Chondrocyte (in vitro differentiated cells): ENCODE results near the gene TBC1D22B. TPM values are rescaled to one million over a fixed set of nuclear protein-coding genes. Genes with fewer than 3 reads are reported as not detected.

Experiments
- DNase-seq: peaks from one replicate; pipeline ENCODE4 v3.0.0; 2021; ENCODE audit warnings: mixed read lengths, low spot score
- H3K27ac Mint-ChIP-seq: one replicate; pipeline ENCODE4 v1.8.0; 2021; ENCODE audit warnings: mild to moderate bottlenecking, moderate library complexity, mixed read lengths; ENCODE audit not compliant: unreplicated experiment
- H3K27me3 Mint-ChIP-seq: 2 replicates; pipeline ENCODE4 v1.8.0; 2021; ENCODE audit warnings: low read depth, mixed read lengths
- H3K36me3 Mint-ChIP-seq: 2 replicates; pipeline ENCODE4 v1.8.0; 2021; ENCODE audit warnings: low read depth, mixed read lengths
- H3K4me1 Mint-ChIP-seq: 2 replicates; pipeline ENCODE4 v1.8.0; 2021; ENCODE audit warnings: low read depth, mild to moderate bottlenecking, mixed read lengths
- H3K4me3 Mint-ChIP-seq: one replicate; pipeline ENCODE4 v1.8.0; 2021; ENCODE audit warnings: mild to moderate bottlenecking, moderate library complexity, mixed read lengths; ENCODE audit not compliant: unreplicated experiment
- H3K9me3 Mint-ChIP-seq: 2 replicates; pipeline ENCODE4 v1.8.0; 2021; ENCODE audit warnings: low read depth, mixed read lengths
- CTCF ChIP-seq: fragments of 200-600 bp; sonication (generic); IDR thresholded peaks from 2 replicates; pipeline ENCODE4 v1.5.0; 2021; ENCODE audit warnings: antibody characterized with exemption, mild to moderate bottlenecking, moderate library complexity
- total RNA-seq: library from RNA; stranded (reverse); gene quantifications from 3 replicates; pipeline ENCODE4 v1.2.1, GENCODE V29; 2021

TBC1D22B gene
- total RNA-seq, 1 donor from 2014 or later = 11.5 TPM

- DNase-seq = no peak
- Mint-ChIP-seq H3K9me3 (no peaks in the 10 kb centered on the region), H3K4me1 (peaks cover 10% of the 10 kb centered on the region), H3K27ac (peak overlapping the region; percentile 10), H3K4me3 (peak overlapping the region; percentile 70), H3K36me3 (no peaks in the 10 kb centered on the region), H3K27me3 (no peaks in the 10 kb centered on the region)
- TF ChIP-seq CTCF = peak; percentile 21
These were observed 35.2 kb upstream of the TBC1D22B start for GRCh38 chr6:37222125-37222967.

GRCh38 chr6:37222992-37223391 lies 34.6 kb upstream of the TBC1D22B start:
- no peaks in the 10 kb centered on the region for H3K36me3 Mint-ChIP-seq
- no peaks in the 10 kb centered on the region for H3K9me3 Mint-ChIP-seq
- H3K4me3 Mint-ChIP-seq = peak overlapping the region; percentile 70
- peak overlapping the region; percentile 10 for H3K27ac Mint-ChIP-seq
- H3K27me3 Mint-ChIP-seq = no peaks in the 10 kb centered on the region
- peaks cover 10% of the 10 kb centered on the region for H3K4me1 Mint-ChIP-seq
- no peak for DNase-seq
- TF ChIP-seq CTCF = no peak

GRCh38 chr6:37225350-37226169 lies 32.0 kb upstream of the TBC1D22B start:
- Mint-ChIP-seq H3K4me1 (peaks cover 10% of the 10 kb centered on the region), H3K27ac (no peak overlapping the region), H3K27me3 (no peaks in the 10 kb centered on the region), H3K4me3 (no peak overlapping the region), H3K36me3 (no peaks in the 10 kb centered on the region), H3K9me3 (no peaks in the 10 kb centered on the region)
- TF ChIP-seq CTCF = no peak
- no peak for DNase-seq

GRCh38 chr6:37230104-37230503 lies 27.5 kb upstream of the TBC1D22B start:
- no peaks in the 10 kb centered on the region for H3K4me1 Mint-ChIP-seq
- no peak for DNase-seq
- no peaks in the 10 kb centered on the region for H3K9me3 Mint-ChIP-seq
- H3K27ac Mint-ChIP-seq = no peak overlapping the region
- H3K4me3 Mint-ChIP-seq = no peak overlapping the region
- no peak for TF ChIP-seq CTCF
- H3K36me3 Mint-ChIP-seq = no peaks in the 10 kb centered on the region
- H3K27me3 Mint-ChIP-seq = no peaks in the 10 kb centered on the region

GRCh38 chr6:37232430-37233017 lies 25.0 kb upstream of the TBC1D22B start:
- no peak for DNase-seq
- Mint-ChIP-seq H3K4me1 (peaks cover 9% of the 10 kb centered on the region), H3K4me3 (no peak overlapping the region), H3K9me3 (no peaks in the 10 kb centered on the region), H3K36me3 (no peaks in the 10 kb centered on the region), H3K27me3 (no peaks in the 10 kb centered on the region), H3K27ac (no peak overlapping the region)
- no peak for TF ChIP-seq CTCF
